ENCODE data around the gene OR4A47. TPM values are rescaled to one million over a fixed set of nuclear protein-coding genes. Genes with fewer than 3 reads are reported as not detected.
"Not testable (repeated sequence)": the region's sequence is repeated elsewhere in the genome, so short reads cannot be mapped to it uniquely, and the experiment has no call there.

OR4A47 gene
- not detected for total RNA-seq

- DNase-seq; H3K4me3 ChIP-seq (replicated peaks in 1 of 3); H3K4me1 ChIP-seq; H3K27ac ChIP-seq; H3K9me3 ChIP-seq; H3K36me3 ChIP-seq; intact Hi-C loops (cut with DNase I); H3K27me3 ChIP-seq: not testable (repeated sequence)
Measured at GRCh38 chr11:48488493-48488892, at the start of gene OR4A47. Gene OR4A47, plus strand, starts transcription at chr11:48488793. Its CDS starts 0 bp downstream, at chr11:48488793.

- 91 to 93% methylated on average over 2 to 3 of the region's 3 CpGs for WGBS, 2 donors
- not testable (repeated sequence) for H3K9me3 ChIP-seq
Measured at GRCh38 chr11:48455909-48456308, 32.7 kb upstream of the OR4A47 start.

DNA sequence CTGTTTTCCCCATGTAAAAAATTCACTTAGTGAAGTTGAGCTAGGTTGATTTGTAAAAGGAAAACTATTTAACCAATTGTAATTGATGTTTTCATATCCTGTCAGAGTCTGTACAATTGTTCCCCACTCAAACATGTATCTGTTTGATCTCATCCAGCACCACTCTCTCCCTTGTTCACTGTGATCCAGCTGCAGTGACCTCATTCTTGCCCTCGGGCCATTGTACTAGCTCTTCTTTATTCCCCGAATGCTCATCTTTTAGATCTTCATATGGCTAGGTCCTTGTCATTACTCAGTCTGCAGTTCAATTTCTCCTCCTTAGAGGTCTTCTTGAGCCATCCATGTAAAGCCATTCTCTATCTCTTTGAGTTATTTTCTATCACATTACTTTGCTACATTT, 14.6 kb upstream of the OR4A47 start:
- WGBS, 2 donors: 83 to 86% methylated on average over 2 of the region's 2 CpGs
- H3K27ac ChIP-seq; H3K4me1 ChIP-seq; DNase-seq; H3K9me3 ChIP-seq; H3K27me3 ChIP-seq; H3K4me3 ChIP-seq (replicated peaks in 1 of 3); intact Hi-C loops (cut with DNase I); H3K36me3 ChIP-seq: not testable (repeated sequence)

More at GRCh38 chr11:48455909-48456308, 32.7 kb upstream of the OR4A47 start:
- H3K27me3 ChIP-seq; H3K4me1 ChIP-seq; H3K4me3 ChIP-seq (replicated peaks in 1 of 3); H3K36me3 ChIP-seq; DNase-seq; H3K27ac ChIP-seq; intact Hi-C loops (cut with DNase I): not testable (repeated sequence)

- 61 to 63% methylated on average over 6 of the region's 6 CpGs for WGBS, 2 donors
Measured at GRCh38 chr11:48474703-48475102, 13.9 kb upstream of the OR4A47 start.

GRCh38 chr11:48506169-48506568, 17.6 kb downstream of the OR4A47 start:
- H3K4me3 ChIP-seq (replicated peaks in 1 of 3); intact Hi-C loops (cut with DNase I); DNase-seq; H3K36me3 ChIP-seq; H3K27ac ChIP-seq; H3K27me3 ChIP-seq; H3K4me1 ChIP-seq; H3K9me3 ChIP-seq: not testable (repeated sequence)

More at GRCh38 chr11:48474703-48475102, 13.9 kb upstream of the OR4A47 start:
- intact Hi-C loops (cut with DNase I); DNase-seq; H3K27me3 ChIP-seq; H3K9me3 ChIP-seq; H3K36me3 ChIP-seq; H3K4me1 ChIP-seq; H3K4me3 ChIP-seq (replicated peaks in 1 of 3); H3K27ac ChIP-seq: not testable (repeated sequence)

DNA sequence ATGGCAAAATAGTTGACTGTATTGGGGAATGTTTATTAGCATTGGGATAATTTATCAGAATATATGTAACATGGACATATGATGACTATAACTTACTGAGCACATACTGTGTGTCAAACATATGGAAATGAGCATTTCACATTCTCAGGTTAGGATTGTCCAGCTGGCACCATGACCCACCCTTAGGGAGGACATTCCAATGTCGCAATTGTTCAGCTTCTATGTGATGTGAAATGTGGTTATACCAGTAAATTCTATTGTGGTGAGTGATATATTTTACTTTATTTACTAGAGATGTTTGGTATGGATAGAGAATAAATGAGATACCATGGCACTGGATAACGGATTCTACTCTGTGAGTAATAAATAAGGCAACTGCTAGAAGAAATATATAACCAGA, 50.4 kb downstream of the OR4A47 start:
- Histone ChIP-seq H3K4me1 (no peaks in the 10 kb centered on the region), H3K9me3 (no peaks in the 10 kb centered on the region), H3K27me3 (no peaks in the 10 kb centered on the region), H3K27ac (no peak overlapping the region), H3K4me3 (replicated peaks in 1 of 3) (no peak overlapping the region), H3K36me3 (no peaks in the 10 kb centered on the region)
- 34 to 65% methylated on average over 2 of the region's 2 CpGs for WGBS, 2 donors
- intact Hi-C loops (cut with DNase I): no loop called here
- TF ChIP-seq, protein P1, sequence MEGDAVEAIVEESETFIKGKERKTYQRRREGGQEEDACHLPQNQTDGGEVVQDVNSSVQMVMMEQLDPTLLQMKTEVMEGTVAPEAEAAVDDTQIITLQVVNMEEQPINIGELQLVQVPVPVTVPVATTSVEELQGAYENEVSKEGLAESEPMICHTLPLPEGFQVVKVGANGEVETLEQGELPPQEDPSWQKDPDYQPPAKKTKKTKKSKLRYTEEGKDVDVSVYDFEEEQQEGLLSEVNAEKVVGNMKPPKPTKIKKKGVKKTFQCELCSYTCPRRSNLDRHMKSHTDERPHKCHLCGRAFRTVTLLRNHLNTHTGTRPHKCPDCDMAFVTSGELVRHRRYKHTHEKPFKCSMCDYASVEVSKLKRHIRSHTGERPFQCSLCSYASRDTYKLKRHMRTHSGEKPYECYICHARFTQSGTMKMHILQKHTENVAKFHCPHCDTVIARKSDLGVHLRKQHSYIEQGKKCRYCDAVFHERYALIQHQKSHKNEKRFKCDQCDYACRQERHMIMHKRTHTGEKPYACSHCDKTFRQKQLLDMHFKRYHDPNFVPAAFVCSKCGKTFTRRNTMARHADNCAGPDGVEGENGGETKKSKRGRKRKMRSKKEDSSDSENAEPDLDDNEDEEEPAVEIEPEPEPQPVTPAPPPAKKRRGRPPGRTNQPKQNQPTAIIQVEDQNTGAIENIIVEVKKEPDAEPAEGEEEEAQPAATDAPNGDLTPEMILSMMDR (IDR thresholded peaks at IDR 0.05): no peak
- TF ChIP-seq POLR2A (IDR thresholded peaks at IDR 0.05): no peak
- no peak for DNase-seq

Other genes with a start within 250 kb of the OR4A47 start
- gene OR4X2, start 243.7 kb upstream of the OR4A47 start, total RNA-seq: not detected
- gene OR4X1, start 224.9 kb upstream of the OR4A47 start, total RNA-seq: not detected
- gene OR4S1, start 182.6 kb upstream of the OR4A47 start, total RNA-seq: not detected
- not detected for gene OR4C3, start 163.9 kb upstream of the OR4A47 start, total RNA-seq
- not detected for gene OR4C5, start 122.3 kb upstream of the OR4A47 start, total RNA-seq

All from thyroid gland (tissue), 4 donors.